H1 (cell line): ENCODE results near the gene GCGR. TPM values are rescaled to one million over a fixed set of nuclear protein-coding genes. Genes with fewer than 3 reads are reported as not detected.

Experiments
- CTCF ChIA-PET: fragments of 300-600 bp; sonication (Branson Sonifier 250); formaldehyde crosslinking; loops from one replicate; lab custom pipeline; 2021; ENCODE audit not compliant: partially characterized antibody; lab: Charles Lee
- POLR2A ChIA-PET: fragments of 300-600 bp; sonication (Branson Sonifier 250); formaldehyde crosslinking; loops from one replicate; lab custom pipeline; 2021; ENCODE audit warnings: inconsistent platforms; ENCODE audit not compliant: partially characterized antibody; lab: Charles Lee
- DNase-seq, 2 experiments: peaks; one replicate each; pipeline versions ENCODE4 v3.0.0 to v3.0.0-alpha.2; 2010 to 2022; ENCODE audit warnings: low spot score in 2 of 2, low read depth in 1 of 2, mixed read lengths in 1 of 2
- FAIRE-seq: peaks from 2 replicates; lab custom pipeline; 2011; peaks lifted over from hg19 to GRCh38; lab: Jason Lieb, UNC
- H2AFZ ChIP-seq: 2 replicates; pipeline ENCODE4 v1.8.1; 2012; ENCODE audit warnings: low read length, inconsistent platforms
- H2AK5ac ChIP-seq: 2 replicates; pipeline ENCODE4 v1.6.1; 2013; ENCODE audit warnings: low read depth, low read length
- H2BK120ac ChIP-seq: replicated peaks from 2 replicates; pipeline ENCODE3; 2013; ENCODE audit warnings: low read depth, low read length, inconsistent platforms
- H2BK12ac ChIP-seq: 2 replicates; pipeline ENCODE4 v1.6.1; 2013; ENCODE audit warnings: low read depth, low read length
- H2BK15ac ChIP-seq: 2 replicates; pipeline ENCODE4 v1.6.1; 2013; ENCODE audit warnings: low read length
- H2BK20ac ChIP-seq: 2 replicates; pipeline ENCODE4 v1.6.1; 2013; ENCODE audit warnings: low read length
- H2BK5ac ChIP-seq: 2 replicates; pipeline ENCODE4 v1.6.1; 2013; ENCODE audit warnings: low read depth, low read length
- H3K14ac ChIP-seq: 2 replicates; pipeline ENCODE4 v1.6.1; 2013; ENCODE audit warnings: inconsistent platforms; ENCODE audit not compliant: insufficient read length
- H3K18ac ChIP-seq: 2 replicates; pipeline ENCODE4 v1.6.1; 2013; ENCODE audit warnings: low read length; ENCODE audit errors: extremely low read depth
- H3K23ac ChIP-seq: 2 replicates; pipeline ENCODE4 v1.6.1; 2013; ENCODE audit warnings: inconsistent platforms; ENCODE audit not compliant: insufficient read length
- H3K23me2 ChIP-seq: 2 replicates; pipeline ENCODE4 v1.6.1; 2013; ENCODE audit warnings: low read depth, low read length
- H3K27ac ChIP-seq: 2 replicates; pipeline ENCODE4 v1.6.1; 2011; ENCODE audit warnings: low read depth, low read length, inconsistent platforms
- H3K27me3 ChIP-seq, 4 experiments: replicated peaks in 1 of 4; 1 replicate in 1 of 4; 2 replicates in 3 of 4; pipeline versions ENCODE4 v1.6.1 to v1.8.1; 2011 to 2013; ENCODE audit warnings: low read length in 3 of 4, mild to moderate bottlenecking in 3 of 4, inconsistent platforms in 2 of 4, mixed read lengths in 2 of 4, moderate library complexity in 1 of 4; ENCODE audit not compliant: control insufficient read depth in 3 of 4, insufficient read depth in 3 of 4; ENCODE audit errors: extremely low read depth in 1 of 4
- H3K36me3 ChIP-seq, 4 experiments: 2 replicates each; pipeline versions ENCODE4 v1.6.1 to v1.8.1; 2011 to 2013; ENCODE audit warnings: mild to moderate bottlenecking in 4 of 4, low read length in 3 of 4, moderate library complexity in 2 of 4, control low read depth in 1 of 4, inconsistent platforms in 1 of 4; ENCODE audit not compliant: insufficient read depth in 4 of 4, control insufficient read depth in 2 of 4
- H3K4ac ChIP-seq: replicated peaks from 2 replicates; pipeline ENCODE3; 2013; ENCODE audit warnings: low read length, low read depth, mixed read lengths, inconsistent platforms; ENCODE audit not compliant: insufficient read length
- H3K4me1 ChIP-seq, 4 experiments: replicated peaks in 1 of 4; 1 replicate in 1 of 4; 2 replicates in 3 of 4; pipeline versions ENCODE4 v1.6.1 to v1.8.1; 2011 to 2013; ENCODE audit warnings: low read length in 3 of 4, inconsistent platforms in 2 of 4, mixed read lengths in 1 of 4; ENCODE audit not compliant: insufficient read depth in 4 of 4, control insufficient read depth in 3 of 4
- H3K4me2 ChIP-seq, 2 experiments: 2 replicates each; pipeline versions ENCODE4 v1.6.1 to v1.8.1; 2011 to 2013; ENCODE audit warnings: low read depth in 2 of 2, low read length in 2 of 2, control low read depth in 1 of 2, inconsistent platforms in 1 of 2, mild to moderate bottlenecking in 1 of 2; ENCODE audit not compliant: insufficient read depth in 1 of 2
- H3K4me3 ChIP-seq, 4 experiments: fragments of 200-600, 300-600 bp in 1 of 4; sonication (generic), shearing (Covaris generic), sonication (Bioruptor Twin) in 1 of 4; 2 replicates each; pipeline versions ENCODE4 v1.5.1 to v1.8.1; 2011 to 2016; ENCODE audit warnings: low read length in 4 of 4, low read depth in 3 of 4, control low read depth in 2 of 4, inconsistent platforms in 2 of 4, mild to moderate bottlenecking in 2 of 4, mixed read lengths in 1 of 4, moderate library complexity in 1 of 4; ENCODE audit not compliant: insufficient read depth in 2 of 4; ENCODE audit errors: extremely low read depth in 1 of 4
- H3K56ac ChIP-seq: replicated peaks from 2 replicates; pipeline ENCODE3; 2013; ENCODE audit warnings: low read depth, mild to moderate bottlenecking, mixed read lengths, low read length, inconsistent platforms; ENCODE audit not compliant: insufficient read length
- H3K79me1 ChIP-seq: 2 replicates; pipeline ENCODE4 v1.6.1; 2013; ENCODE audit warnings: low read depth, low read length, control low read depth
- H3K79me2 ChIP-seq, 2 experiments: 2 replicates each; pipeline versions ENCODE4 v1.6.1 to v1.8.1; 2012 to 2013; ENCODE audit warnings: low read length in 2 of 2, mild to moderate bottlenecking in 2 of 2, inconsistent platforms in 1 of 2; ENCODE audit not compliant: insufficient read depth in 2 of 2, control insufficient read depth in 1 of 2
- H3K9ac ChIP-seq, 4 experiments: replicated peaks in 1 of 4; 1 replicate in 1 of 4; 2 replicates in 3 of 4; pipeline versions ENCODE4 v1.6.1 to v1.8.1; 2011 to 2013; ENCODE audit warnings: low read depth in 3 of 4, low read length in 3 of 4, control low read depth in 2 of 4, mild to moderate bottlenecking in 2 of 4, moderate library complexity in 2 of 4, inconsistent platforms in 1 of 4; ENCODE audit errors: extremely low read depth in 1 of 4
- H3K9me3 ChIP-seq, 2 experiments: 2 replicates each; pipeline versions ENCODE4 v1.6.1 to v1.8.1; 2012 to 2013; ENCODE audit warnings: mild to moderate bottlenecking in 2 of 2, moderate library complexity in 2 of 2, control low read depth in 1 of 2, inconsistent platforms in 1 of 2, low read depth in 1 of 2, low read length in 1 of 2, mixed read lengths in 1 of 2; ENCODE audit not compliant: insufficient read depth in 2 of 2
- H4K20me1 ChIP-seq, 2 experiments: replicated peaks in 1 of 2; 2 replicates each; pipeline versions ENCODE3 to v1.8.1; 2011 to 2013; ENCODE audit warnings: inconsistent platforms in 2 of 2, low read length in 2 of 2, mild to moderate bottlenecking in 1 of 2; ENCODE audit not compliant: insufficient read depth in 2 of 2, control insufficient read depth in 1 of 2
- H4K5ac ChIP-seq: 2 replicates; pipeline ENCODE4 v1.6.1; 2013; ENCODE audit warnings: low read length, low read depth, mixed read lengths, inconsistent platforms; ENCODE audit not compliant: insufficient read length
- H4K8ac ChIP-seq: 2 replicates; pipeline ENCODE4 v1.8.0; 2013; ENCODE audit warnings: mild to moderate bottlenecking, moderate library complexity, low read length, inconsistent platforms; ENCODE audit not compliant: insufficient read depth; ENCODE audit errors: extremely low read depth
- H4K91ac ChIP-seq: replicated peaks from 2 replicates; pipeline ENCODE3; 2013; ENCODE audit warnings: low read length, mixed read lengths, inconsistent platforms; ENCODE audit not compliant: insufficient read length
- EGR1 ChIP-seq: IDR thresholded peaks from 2 replicates; pipeline ENCODE4 v1.6.1; 2011; ENCODE audit warnings: low read depth, low read length, borderline replicate concordance
- SUZ12 ChIP-seq: fragments of 200-600 bp; sonication (generic); IDR thresholded peaks from 2 replicates; pipeline ENCODE4 v1.6.1; 2012; ENCODE audit warnings: mild to moderate bottlenecking, inconsistent platforms, low read length, moderate library complexity, mixed read lengths
- TAF1 ChIP-seq: IDR thresholded peaks from 2 replicates; pipeline ENCODE4 v1.6.1; 2011; ENCODE audit warnings: mild to moderate bottlenecking, low read depth, low read length
- whole genome bisulfite sequencing, 2 experiments: shearing (Covaris generic) in 1 of 2; methylation state at CpG; one replicate each; pipeline versions ENCODE4 v1.1.6 to v1.1.7; 2013 to 2015; ENCODE audit warnings: low lambda C conversion rate in 2 of 2, mixed read lengths in 2 of 2, inconsistent platforms in 1 of 2, low coverage in 1 of 2, missing lambda C conversion rate in 1 of 2; ENCODE audit not compliant: insufficient replicate concordance in 2 of 2, insufficient coverage in 1 of 2, insufficient read length in 1 of 2; ENCODE audit errors: extremely low coverage in 1 of 2, missing lambda C conversion rate in 1 of 2; 5-methylcytosine and 5-hydroxymethylcytosine counted together
- polyA plus RNA-seq, 7 experiments: library from polyadenylated mRNA; depleted of rRNA in 3 of 7; stranded (reverse) in 5 of 7; unstranded in 2 of 7; fragments of >200 nt in 5 of 7; fragments of 200-250 nt in 2 of 7; gene quantifications; 1 replicate in 5 of 7; 2 replicates in 1 of 7; 4 replicates in 1 of 7; pipeline versions ENCODE4 v1.2.1 to v1.2.3, GENCODE V29; 2011 to 2013; ENCODE audit warnings: missing spikeins in 2 of 7, mixed read lengths in 2 of 7
- total RNA-seq: library from RNA; stranded (reverse); fragmentation: NEBNext Ultra II Directional; extraction: Animal tissue kit (Norgen Biotek cat#: 25700); gene quantifications from 2 replicates; pipeline ENCODE4 v1.2.1, GENCODE V29; 2021

Gene GCGR
- total and polyA plus RNA-seq, 2 of the 8 experiments (the other 6 are each of a cell fraction or from before 2014, with no cell fraction given): 0.44 to 0.56 TPM

- Histone ChIP-seq H3K9me3 (no peaks in the 10 kb centered on the region), H3K14ac (no peak overlapping the region), H3K36me3 (peaks cover 0 to 13% (median 10%) of the 10 kb centered on the region in 4 experiments; a peak in 5 of 8 replicates), H3K23ac (no peak overlapping the region), H3K4me1 (peaks cover 0 to 6% (median 3%) of the 10 kb centered on the region in 4 experiments; a peak in 5 of 7 replicates), H2AFZ (no peak overlapping the region), H2BK12ac (no peak overlapping the region), H4K5ac (no peak overlapping the region), H2BK15ac (no peak overlapping the region), H3K79me1 (peaks cover 3% of the 10 kb centered on the region; the same call in 1 of the 2 replicates), H4K8ac (no peak overlapping the region), H3K79me2 (no peaks in the 10 kb centered on the region), H3K27ac (no peak overlapping the region), H4K91ac (no peak overlapping the region), H3K56ac (no peak overlapping the region), H3K27me3 (no peaks in the 10 kb centered on the region), H3K4ac (no peak overlapping the region), H2AK5ac (no peak overlapping the region), H3K23me2 (no peaks in the 10 kb centered on the region), H3K4me2 (no peak overlapping the region), H3K9ac (no peak overlapping the region), H2BK120ac (no peak overlapping the region), H2BK5ac (no peak overlapping the region), H2BK20ac (no peak overlapping the region), H4K20me1 (peaks cover 0 to 1% of the 10 kb centered on the region in 2 experiments), H3K4me3 (no peak overlapping the region), H3K18ac (no peak overlapping the region)
- TF ChIP-seq TAF1 (no peak), SUZ12 (no peak), EGR1 (no peak)
- 94% methylated on average over 15 of the region's 15 CpGs; no CpG with 5 or more reads in 1 of the 2 experiments for WGBS, 2 experiments
- ChIA-PET POLR2A (interaction anchor here (0.8 to 1.7 kb wide), 5 partner anchors 10 to 33 kb away, joined by 3 to 6 read pairs (median 3); no protein-coding TSS in a partner anchor), CTCF (interaction anchor here (0.6 to 2.4 kb wide), 5 partner anchors 30 to 476 kb away, joined by 3 to 11 read pairs (median 4); no protein-coding TSS in a partner anchor)
- no peak for DNase-seq
- FAIRE-seq: no peak
Observed at GRCh38 chr17:81839301-81839700, 35.4 kb downstream of the GCGR start.
